K562 (cell line): ENCODE data around the gene RND1. TPM values are rescaled to one million over a fixed set of nuclear protein-coding genes. Genes with fewer than 3 reads are reported as not detected.

Experiments
- ARID1B ChIP-seq: fragments of 450-650 bp; IDR thresholded peaks from 2 replicates; pipeline ENCODE4 v1.6.1; 2016; ENCODE audit warnings: antibody characterized with exemption, mild to moderate bottlenecking, inconsistent platforms
- CBFA2T3 ChIP-seq: fragments of 450-650 bp; IDR thresholded peaks from 2 replicates; pipeline ENCODE4 v1.6.1; 2017
- CC2D1A ChIP-seq: fragments of 450-650 bp; IDR thresholded peaks from 2 replicates; pipeline ENCODE4 v1.6.1; 2017; ENCODE audit warnings: mild to moderate bottlenecking
- CHD2 ChIP-seq: IDR thresholded peaks from 2 replicates; pipeline ENCODE4 v1.6.1; 2011; ENCODE audit warnings: low read depth, low read length
- CTCFL ChIP-seq: IDR thresholded peaks from 2 replicates; pipeline ENCODE4 v1.6.1; 2011; ENCODE audit warnings: borderline replicate concordance, low read depth, mild to moderate bottlenecking, moderate library complexity, low read length; ENCODE audit not compliant: insufficient read depth, poor library complexity, severe bottlenecking
- DMBX1 ChIP-seq: fragments of 250-450 bp; sonication (Bioruptor Pico); IDR thresholded peaks from 2 replicates; pipeline ENCODE4 v1.8.0; 2022; ENCODE audit warnings: inconsistent platforms, mild to moderate bottlenecking, moderate library complexity, borderline replicate concordance
- HLTF ChIP-seq: fragments of 450-650 bp; IDR thresholded peaks from 2 replicates; pipeline ENCODE4 v1.6.1; 2016
- JUND ChIP-seq, 2 experiments: IDR thresholded peaks; 2 replicates in 1 of 2; 3 replicates in 1 of 2; pipeline ENCODE4 v1.6.1; 2011; ENCODE audit warnings: borderline replicate concordance in 2 of 2, low read depth in 2 of 2, low read length in 2 of 2, improper control_type of control experiment in 1 of 2, missing biosample characterization in 1 of 2, missing genetic modification characterization in 1 of 2, missing genetic modification reagents in 1 of 2
- KHSRP ChIP-seq: fragments of 450-650 bp; IDR thresholded peaks from 2 replicates; pipeline ENCODE4 v1.6.1; 2017
- MECOM ChIP-seq: fragments of 250-450 bp; sonication (Bioruptor Pico); IDR thresholded peaks from 2 replicates; pipeline ENCODE4 v1.8.0; 2022; ENCODE audit warnings: inconsistent platforms
- NR2F6 ChIP-seq: fragments of 450-650 bp; formaldehyde crosslinking; IDR thresholded peaks from 2 replicates; pipeline ENCODE4 v1.4.0; 2020; ENCODE audit warnings: mild to moderate bottlenecking
- POLR2A ChIP-seq: fragments of 450-650 bp; conservative IDR thresholded peaks from 2 replicates; pipeline ENCODE4 v1.6.1; 2016
- RB1 ChIP-seq: fragments of 450-650 bp; IDR thresholded peaks from 2 replicates; pipeline ENCODE4 v1.6.1; 2017; ENCODE audit warnings: low read depth, mild to moderate bottlenecking
- RCOR1 ChIP-seq, 2 experiments: IDR thresholded peaks; 2 replicates each; pipeline ENCODE4 v1.6.1; 2012; ENCODE audit warnings: low read depth in 2 of 2, low read length in 2 of 2, borderline replicate concordance in 1 of 2, improper control_type of control experiment in 1 of 2
- SMARCA5 ChIP-seq: fragments of 450-650 bp; IDR thresholded peaks from 2 replicates; pipeline ENCODE4 v1.6.1; 2016
- TAF7 ChIP-seq: fragments of 450-650 bp; IDR thresholded peaks from 2 replicates; pipeline ENCODE4 v1.6.1; 2016; ENCODE audit warnings: missing genetic modification characterization, missing compliant biosample characterization
- TAF9B ChIP-seq: fragments of 450-650 bp; IDR thresholded peaks from 2 replicates; pipeline ENCODE4 v1.6.1; 2018; ENCODE audit warnings: mild to moderate bottlenecking; ENCODE audit not compliant: partially characterized antibody
- TOE1 ChIP-seq, 2 experiments: fragments of 450-650 bp in 1 of 2; sonication (generic) in 1 of 2; formaldehyde crosslinking in 1 of 2; IDR thresholded peaks; 2 replicates each; pipeline versions ENCODE4 v1.7.1 to v1.8.0; 2016 to 2022; ENCODE audit warnings: borderline replicate concordance in 2 of 2, mild to moderate bottlenecking in 2 of 2, antibody characterized with exemption in 1 of 2, inconsistent platforms in 1 of 2, low read depth in 1 of 2, missing genetic modification reagents in 1 of 2, moderate library complexity in 1 of 2
- XRCC4 ChIP-seq: IDR thresholded peaks from one replicate; pipeline ENCODE4 v1.6.1; 2011; ENCODE audit not compliant: insufficient read depth, insufficient read length; ENCODE audit errors: extremely low read depth
- ZBTB17 ChIP-seq: fragments of 450-650 bp; formaldehyde crosslinking; IDR thresholded peaks from 2 replicates; pipeline ENCODE4 v1.4.0; 2020; ENCODE audit warnings: mild to moderate bottlenecking
- ZFP36 ChIP-seq: fragments of 150-350 bp; IDR thresholded peaks from 2 replicates; pipeline ENCODE4 v1.6.1; 2018; ENCODE audit warnings: low read length, low read depth; ENCODE audit not compliant: partially characterized antibody
- ZNF311 ChIP-seq: fragments of 250-450 bp; sonication (Bioruptor Pico); IDR thresholded peaks from 2 replicates; pipeline ENCODE4 v1.4.0; 2020; ENCODE audit warnings: mild to moderate bottlenecking, moderate library complexity
- ZNF384 ChIP-seq: IDR thresholded peaks from 2 replicates; pipeline ENCODE4 v1.6.1; 2012; ENCODE audit warnings: low read depth, low read length, improper control_type of control experiment
- ZNF785 ChIP-seq: fragments of 250-450 bp; sonication (Bioruptor Pico); IDR thresholded peaks from 2 replicates; pipeline ENCODE4 v1.4.0; 2020; ENCODE audit warnings: mild to moderate bottlenecking
- polyA plus RNA-seq, 8 experiments: library from polyadenylated mRNA; depleted of rRNA in 4 of 8; stranded (reverse) in 5 of 8; unstranded in 3 of 8; fragments of >200 nt; fragmentation: Nextera tagmentation in 2 of 8; fragmentation: Illumina TruSeq in 1 of 8; extraction: Ambion mirVana in 2 of 8; extraction: Trizol in 1 of 8; gene quantifications; 2 replicates each; pipeline versions ENCODE4 v1.2.1 to v1.2.3, GENCODE V29; 2011 to 2014; ENCODE audit warnings: inconsistent platforms in 1 of 8, missing spikeins in 1 of 8
- total RNA-seq, 7 experiments: library from RNA; depleted of rRNA in 6 of 7; stranded (reverse); fragments of >200 nt in 6 of 7; fragmentation: Illumina TruSeq in 2 of 7; extraction: Trizol in 2 of 7; gene quantifications; 2 replicates each; pipeline versions ENCODE4 v1.2.1 to v1.2.3, GENCODE V29; 2011 to 2021; ENCODE audit warnings: low replicate concordance in 1 of 7
- TF ChIP-seq, protein P1 (sequence below): fragments of 250-450 bp; sonication (Bioruptor Pico); IDR thresholded peaks from 2 replicates; pipeline ENCODE4 v1.8.0; 2022; ENCODE audit warnings: inconsistent platforms
- TF ChIP-seq, protein P2 (sequence below): fragments of 450-650 bp; IDR thresholded peaks from 2 replicates; pipeline ENCODE4 v1.6.1; 2016; ENCODE audit warnings: low read depth, mild to moderate bottlenecking, moderate library complexity

Gene RND1
- total and polyA plus RNA-seq, 9 of the 15 experiments (the other 6 are each of a cell fraction or from before 2014, with no cell fraction given) = 0.18 to 0.78 (median 0.58) TPM; not detected in 2

- TF ChIP-seq RB1 (peak; percentile 57), TAF7 (tag) (peak; percentile 94), CHD2 (peak; percentile 80), NR2F6 (CRISPR knock-in tag) (no peak), ARID1B (peak; percentile 55), CBFA2T3 (no peak), SMARCA5 (peak; percentile 73; the same call in 1 of the 2 replicates), ZNF311 (peak; percentile 82), DMBX1 (CRISPR knock-in tag) (peak; percentile 93), HLTF (no peak), ZBTB17 (peak; percentile 92), ZNF384 (peak; percentile 33; the same call in 1 of the 2 replicates), ZNF785 (CRISPR knock-in tag) (no peak), POLR2A (peak; percentile 87), TOE1 (IDR thresholded peaks at IDR 0.05; ENCODE audit: borderline replicate concordance) (no peak; the same call in 1 of the 2 replicates), TOE1 (CRISPR knock-in tag; IDR thresholded peaks at IDR 0.05; ENCODE audit: borderline replicate concordance, low read depth) (no peak), RCOR1 (IDR thresholded peaks at IDR 0.05; ENCODE audit: borderline replicate concordance in 1 of 2, low read depth in 2 of 2, low read length in 2 of 2) (peak in 1 of 2 experiments; percentile 36; a peak in 1 of 4 replicates), KHSRP (no peak), JUND (IDR thresholded peaks at IDR 0.05; ENCODE audit: borderline replicate concordance, low read depth, low read length) (peak; percentile 65), JUND (tag; IDR thresholded peaks at IDR 0.05; ENCODE audit: borderline replicate concordance, low read depth, low read length) (peak; percentile 76; the same call in 1 of the 3 replicates), MECOM (CRISPR knock-in tag) (no peak), XRCC4 (no peak), CC2D1A (no peak), CTCFL (no peak), ZFP36 (no peak), TAF9B (peak; percentile 82)
- TF ChIP-seq, protein P1, sequence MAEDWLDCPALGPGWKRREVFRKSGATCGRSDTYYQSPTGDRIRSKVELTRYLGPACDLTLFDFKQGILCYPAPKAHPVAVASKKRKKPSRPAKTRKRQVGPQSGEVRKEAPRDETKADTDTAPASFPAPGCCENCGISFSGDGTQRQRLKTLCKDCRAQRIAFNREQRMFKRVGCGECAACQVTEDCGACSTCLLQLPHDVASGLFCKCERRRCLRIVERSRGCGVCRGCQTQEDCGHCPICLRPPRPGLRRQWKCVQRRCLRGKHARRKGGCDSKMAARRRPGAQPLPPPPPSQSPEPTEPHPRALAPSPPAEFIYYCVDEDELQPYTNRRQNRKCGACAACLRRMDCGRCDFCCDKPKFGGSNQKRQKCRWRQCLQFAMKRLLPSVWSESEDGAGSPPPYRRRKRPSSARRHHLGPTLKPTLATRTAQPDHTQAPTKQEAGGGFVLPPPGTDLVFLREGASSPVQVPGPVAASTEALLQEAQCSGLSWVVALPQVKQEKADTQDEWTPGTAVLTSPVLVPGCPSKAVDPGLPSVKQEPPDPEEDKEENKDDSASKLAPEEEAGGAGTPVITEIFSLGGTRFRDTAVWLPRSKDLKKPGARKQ (CRISPR knock-in tag) = no peak
- TF ChIP-seq, protein P2, sequence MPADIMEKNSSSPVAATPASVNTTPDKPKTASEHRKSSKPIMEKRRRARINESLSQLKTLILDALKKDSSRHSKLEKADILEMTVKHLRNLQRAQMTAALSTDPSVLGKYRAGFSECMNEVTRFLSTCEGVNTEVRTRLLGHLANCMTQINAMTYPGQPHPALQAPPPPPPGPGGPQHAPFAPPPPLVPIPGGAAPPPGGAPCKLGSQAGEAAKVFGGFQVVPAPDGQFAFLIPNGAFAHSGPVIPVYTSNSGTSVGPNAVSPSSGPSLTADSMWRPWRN = no peak
Measured at GRCh38 chr12:48851883-48852733, 13.6 kb downstream of the RND1 start, which contains the start of gene DDX23 (continued).
